A549 (cell line): Measurements from ENCODE around the gene THPO. TPM values are rescaled to one million over a fixed set of nuclear protein-coding genes. Genes with fewer than 3 reads are reported as not detected.

Experiments
- ATAC-seq, 2 experiments: fragments of 200-7000 bp in 1 of 2; fragments of >200 bp in 1 of 2; cut with Nextera tagmentation in 1 of 2; cut with Tn5 transposase in 1 of 2; 3 replicates each; pipeline versions ENCODE4 v1.8.0 to v1.9.1; 2018 to 2020; ENCODE audit warnings: mild to moderate bottlenecking in 1 of 2, moderate library complexity in 1 of 2
- CTCF ChIA-PET: fragments of 300-600 bp; sonication (Branson Sonifier 250); formaldehyde crosslinking; extraction: SDS; loops from one replicate; lab custom pipeline; 2021; ENCODE audit warnings: antibody characterized with exemption, inconsistent platforms; lab: Yijun Ruan, JAX
- POLR2A ChIA-PET: fragments of 350-600 bp; formaldehyde crosslinking; extraction: SDS; loops from one replicate; lab custom pipeline; 2021; ENCODE audit warnings: antibody characterized with exemption, inconsistent platforms; lab: Yijun Ruan, JAX
- DNase-seq, 2 experiments: peaks; one replicate each; pipeline versions ENCODE4 v3.0.0 to v3.0.0-alpha.2; 2011 to 2016; ENCODE audit warnings: low read depth in 1 of 2, low spot score in 1 of 2
- FAIRE-seq: peaks from 2 replicates; lab custom pipeline; 2011; peaks lifted over from hg19 to GRCh38; lab: Jason Lieb, UNC
- H3K27ac ChIP-seq, 2 experiments: fragments of >200 bp; sonication (Bioruptor Twin); formaldehyde crosslinking; 3 replicates each; pipeline ENCODE4 v1.5.1; 2016 to 2017
- H3K4me1 ChIP-seq: fragments of >200 bp; sonication (Bioruptor Twin); formaldehyde crosslinking; 3 replicates; pipeline ENCODE4 v1.6.1; 2016
- H3K4me2 ChIP-seq: fragments of >200 bp; sonication (Bioruptor Twin); formaldehyde crosslinking; 3 replicates; pipeline ENCODE4 v1.6.1; 2016
- H3K4me3 ChIP-seq: fragments of >200 bp; sonication (Bioruptor Twin); formaldehyde crosslinking; 3 replicates; pipeline ENCODE4 v1.5.1; 2016
- H3K9me3 ChIP-seq: fragments of >200 bp; sonication (Bioruptor Twin); formaldehyde crosslinking; 3 replicates; pipeline ENCODE4 v1.6.1; 2016
- CBX2 ChIP-seq: fragments of 200-600 bp; sonication (generic); IDR thresholded peaks from 2 replicates; pipeline ENCODE4 v1.6.1; 2016; ENCODE audit warnings: low read depth, mild to moderate bottlenecking, borderline replicate concordance
- CBX8 ChIP-seq: fragments of 200-600 bp; sonication (generic); IDR thresholded peaks from 2 replicates; pipeline ENCODE4 v1.6.1; 2016
- CEBPB ChIP-seq, 2 experiments: fragments of >200 bp in 1 of 2; sonication (Bioruptor Twin) in 1 of 2; formaldehyde crosslinking in 1 of 2; IDR thresholded peaks; 2 replicates each; pipeline ENCODE4 v1.6.1; 2012 to 2016
- EHMT2 ChIP-seq: fragments of 200-600 bp; sonication (generic); IDR thresholded peaks from 2 replicates; pipeline ENCODE4 v1.6.1; 2016; ENCODE audit warnings: antibody characterized with exemption, low read depth, mild to moderate bottlenecking, moderate library complexity
- GATA3 ChIP-seq: IDR thresholded peaks from 2 replicates; pipeline ENCODE4 v1.6.1; 2012; ENCODE audit warnings: borderline replicate concordance
- HDAC2 ChIP-seq: fragments of 200-600 bp; sonication (generic); IDR thresholded peaks from 2 replicates; pipeline ENCODE4 v1.6.1; 2016
- HES2 ChIP-seq: fragments of >200 bp; sonication (Bioruptor Twin); formaldehyde crosslinking; IDR thresholded peaks from 2 replicates; pipeline ENCODE4 v1.6.1; 2016
- HOXB5 ChIP-seq: fragments of 250-450 bp; sonication (Bioruptor Pico); IDR thresholded peaks from 2 replicates; pipeline ENCODE4 v1.5.0; 2020; ENCODE audit warnings: mild to moderate bottlenecking, moderate library complexity
- JUNB ChIP-seq: fragments of >200 bp; sonication (Bioruptor Twin); formaldehyde crosslinking; IDR thresholded peaks from 2 replicates; pipeline ENCODE4 v1.6.1; 2016
- MYC ChIP-seq: IDR thresholded peaks from 2 replicates; pipeline ENCODE4 v1.6.1; 2012; ENCODE audit warnings: mild to moderate bottlenecking, inconsistent platforms, low read length, improper control_type of control experiment, borderline replicate concordance
- PBX3 ChIP-seq: IDR thresholded peaks from 2 replicates; pipeline ENCODE4 v1.6.1; 2012
- POLR2AphosphoS2 ChIP-seq: conservative IDR thresholded peaks from 2 replicates; pipeline ENCODE4 v1.6.1; 2012; ENCODE audit warnings: low read length, improper control_type of control experiment, inconsistent platforms
- RAD21 ChIP-seq, 2 experiments: fragments of >200 bp in 1 of 2; sonication (Bioruptor Twin) in 1 of 2; formaldehyde crosslinking in 1 of 2; IDR thresholded peaks in 1 of 2; conservative IDR thresholded peaks in 1 of 2; 2 replicates in 1 of 2; 3 replicates in 1 of 2; pipeline ENCODE4 v1.6.1; 2012 to 2018; ENCODE audit warnings: inconsistent platforms in 1 of 2
- RARB ChIP-seq: fragments of 250-450 bp; sonication (Bioruptor Pico); IDR thresholded peaks from 2 replicates; pipeline ENCODE4 v1.8.0; 2021; ENCODE audit warnings: mild to moderate bottlenecking, moderate library complexity
- SMC3 ChIP-seq: fragments of >200 bp; sonication (Bioruptor Twin); formaldehyde crosslinking; IDR thresholded peaks from 3 replicates; pipeline ENCODE4 v1.6.1; 2018; ENCODE audit warnings: inconsistent platforms
- SREBF2 ChIP-seq: fragments of 450-650 bp; IDR thresholded peaks from 2 replicates; pipeline ENCODE4 v1.6.1; 2014; ENCODE audit warnings: mild to moderate bottlenecking, moderate library complexity
- TP53 ChIP-seq: fragments of 250-450 bp; sonication (Bioruptor Pico); IDR thresholded peaks from 2 replicates; pipeline ENCODE4 v1.5.0; 2021; ENCODE audit warnings: mild to moderate bottlenecking, moderate library complexity
- USF2 ChIP-seq: fragments of 450-650 bp; IDR thresholded peaks from 2 replicates; pipeline ENCODE4 v1.6.1; 2014; ENCODE audit warnings: antibody characterized with exemption
- ZFP36 ChIP-seq: fragments of 450-650 bp; IDR thresholded peaks from 2 replicates; pipeline ENCODE4 v1.6.1; 2014; ENCODE audit warnings: borderline replicate concordance; ENCODE audit not compliant: partially characterized antibody
- ZNF302 ChIP-seq: fragments of 250-450 bp; sonication (Bioruptor Pico); IDR thresholded peaks from 2 replicates; pipeline ENCODE4 v1.9.0; 2021; ENCODE audit warnings: inconsistent platforms, mild to moderate bottlenecking, moderate library complexity
- WGBS: methylation state at CpG from one replicate; pipeline ENCODE4 v1.1.6; 2017; ENCODE audit errors: missing lambda C conversion rate; 5-methylcytosine and 5-hydroxymethylcytosine counted together
- polyA plus RNA-seq, 4 experiments: library from polyadenylated mRNA; depleted of rRNA in 3 of 4; stranded (reverse); fragments of >200 nt; fragmentation: RNase III in 1 of 4; extraction: RNeasy Plus Mini Kit Qiagen cat#74134 plus additional on column Dnase treatment in 1 of 4; gene quantifications; 2 replicates in 3 of 4; 3 replicates in 1 of 4; pipeline ENCODE4 v1.2.3, GENCODE V29; 2011 to 2017
- TF ChIP-seq, protein P1 (sequence below): fragments of >200 bp; sonication (Bioruptor Twin); formaldehyde crosslinking; IDR thresholded peaks from 3 replicates; pipeline ENCODE4 v1.5.1; 2016
- TF ChIP-seq, protein P2 (sequence below): fragments of 250-450 bp; sonication (Bioruptor Pico); IDR thresholded peaks from 2 replicates; pipeline ENCODE4 v1.5.0; 2020; ENCODE audit warnings: low read depth, mild to moderate bottlenecking, moderate library complexity

THPO gene
- polyA plus RNA-seq, 2 of the 4 experiments (the other 2 are of a cell fraction) = 0.06 TPM; not detected in 1

DNA sequence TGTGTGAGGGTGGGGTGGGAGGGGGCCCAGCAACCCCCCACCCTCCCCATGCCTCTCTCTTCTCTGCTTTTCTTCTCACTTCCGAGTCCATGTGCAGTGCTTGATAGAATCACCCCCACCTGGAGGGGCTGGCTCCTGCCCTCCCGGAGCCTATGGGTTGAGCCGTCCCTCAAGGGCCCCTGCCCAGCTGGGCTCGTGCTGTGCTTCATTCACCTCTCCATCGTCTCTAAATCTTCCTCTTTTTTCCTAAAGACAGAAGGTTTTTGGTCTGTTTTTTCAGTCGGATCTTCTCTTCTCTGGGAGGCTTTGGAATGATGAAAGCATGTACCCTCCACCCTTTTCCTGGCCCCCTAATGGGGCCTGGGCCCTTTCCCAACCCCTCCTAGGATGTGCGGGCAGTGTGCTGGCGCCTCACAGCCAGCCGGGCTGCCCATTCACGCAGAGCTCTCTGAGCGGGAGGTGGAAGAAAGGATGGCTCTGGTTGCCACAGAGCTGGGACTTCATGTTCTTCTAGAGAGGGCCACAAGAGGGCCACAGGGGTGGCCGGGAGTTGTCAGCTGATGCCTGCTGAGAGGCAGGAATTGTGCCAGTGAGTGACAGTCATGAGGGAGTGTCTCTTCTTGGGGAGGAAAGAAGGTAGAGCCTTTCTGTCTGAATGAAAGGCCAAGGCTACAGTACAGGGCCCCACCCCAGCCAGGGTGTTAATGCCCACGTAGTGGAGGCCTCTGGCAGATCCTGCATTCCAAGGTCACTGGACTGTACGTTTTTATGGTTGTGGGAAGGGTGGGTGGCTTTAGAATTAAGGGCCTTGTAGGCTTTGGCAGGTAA, 32.5 kb downstream of the THPO start:
- TF ChIP-seq RARB (CRISPR knock-in tag) = no peak
- no peak for TF ChIP-seq CBX8
- peak; percentile 30; the same call in 1 of the 2 replicates for TF ChIP-seq USF2
- TF ChIP-seq RAD21 (conservative IDR thresholded peaks at IDR 0.05 in 1 of 2, IDR thresholded peaks at IDR 0.05 in 1 of 2) = peak in 1 of 2 experiments; percentile 16; a peak in 1 of 5 replicates
- TF ChIP-seq EHMT2 = no peak
- TF ChIP-seq, protein P1, sequence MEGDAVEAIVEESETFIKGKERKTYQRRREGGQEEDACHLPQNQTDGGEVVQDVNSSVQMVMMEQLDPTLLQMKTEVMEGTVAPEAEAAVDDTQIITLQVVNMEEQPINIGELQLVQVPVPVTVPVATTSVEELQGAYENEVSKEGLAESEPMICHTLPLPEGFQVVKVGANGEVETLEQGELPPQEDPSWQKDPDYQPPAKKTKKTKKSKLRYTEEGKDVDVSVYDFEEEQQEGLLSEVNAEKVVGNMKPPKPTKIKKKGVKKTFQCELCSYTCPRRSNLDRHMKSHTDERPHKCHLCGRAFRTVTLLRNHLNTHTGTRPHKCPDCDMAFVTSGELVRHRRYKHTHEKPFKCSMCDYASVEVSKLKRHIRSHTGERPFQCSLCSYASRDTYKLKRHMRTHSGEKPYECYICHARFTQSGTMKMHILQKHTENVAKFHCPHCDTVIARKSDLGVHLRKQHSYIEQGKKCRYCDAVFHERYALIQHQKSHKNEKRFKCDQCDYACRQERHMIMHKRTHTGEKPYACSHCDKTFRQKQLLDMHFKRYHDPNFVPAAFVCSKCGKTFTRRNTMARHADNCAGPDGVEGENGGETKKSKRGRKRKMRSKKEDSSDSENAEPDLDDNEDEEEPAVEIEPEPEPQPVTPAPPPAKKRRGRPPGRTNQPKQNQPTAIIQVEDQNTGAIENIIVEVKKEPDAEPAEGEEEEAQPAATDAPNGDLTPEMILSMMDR = peak; percentile 30; the same call in 2 of the 3 replicates
- peak; percentile 30; the same call in 1 of the 3 replicates for TF ChIP-seq SMC3
- no peak for TF ChIP-seq JUNB
- TF ChIP-seq HES2 = no peak
- TF ChIP-seq CBX2 = no peak
- H3K27ac ChIP-seq = no peak overlapping the region
- H3K4me2 ChIP-seq = no peak overlapping the region
- ATAC-seq (peak; percentile 80 to 91), FAIRE-seq (no peak), DNase-seq (peak; percentile 68 to 72)
- no peaks in the 10 kb centered on the region for H3K9me3 ChIP-seq
- H3K4me1 ChIP-seq = peaks cover 8% of the 10 kb centered on the region; the same call in 2 of the 3 replicates
- 58% methylated on average over 11 of the region's 14 CpGs for WGBS
- ChIA-PET CTCF (interaction anchor here (0.6 to 2.8 kb wide), 5 partner anchors 8 to 435 kb away, joined by 3 to 23 read pairs (median 4); no protein-coding TSS in a partner anchor), POLR2A (interaction anchor here (1.0 kb wide), 1 partner anchor 16 kb away, joined by 3 read pairs; the partner anchor contains the start of genes CLCN2 and POLR2H)
- no peak overlapping the region for H3K4me3 ChIP-seq

DNA sequence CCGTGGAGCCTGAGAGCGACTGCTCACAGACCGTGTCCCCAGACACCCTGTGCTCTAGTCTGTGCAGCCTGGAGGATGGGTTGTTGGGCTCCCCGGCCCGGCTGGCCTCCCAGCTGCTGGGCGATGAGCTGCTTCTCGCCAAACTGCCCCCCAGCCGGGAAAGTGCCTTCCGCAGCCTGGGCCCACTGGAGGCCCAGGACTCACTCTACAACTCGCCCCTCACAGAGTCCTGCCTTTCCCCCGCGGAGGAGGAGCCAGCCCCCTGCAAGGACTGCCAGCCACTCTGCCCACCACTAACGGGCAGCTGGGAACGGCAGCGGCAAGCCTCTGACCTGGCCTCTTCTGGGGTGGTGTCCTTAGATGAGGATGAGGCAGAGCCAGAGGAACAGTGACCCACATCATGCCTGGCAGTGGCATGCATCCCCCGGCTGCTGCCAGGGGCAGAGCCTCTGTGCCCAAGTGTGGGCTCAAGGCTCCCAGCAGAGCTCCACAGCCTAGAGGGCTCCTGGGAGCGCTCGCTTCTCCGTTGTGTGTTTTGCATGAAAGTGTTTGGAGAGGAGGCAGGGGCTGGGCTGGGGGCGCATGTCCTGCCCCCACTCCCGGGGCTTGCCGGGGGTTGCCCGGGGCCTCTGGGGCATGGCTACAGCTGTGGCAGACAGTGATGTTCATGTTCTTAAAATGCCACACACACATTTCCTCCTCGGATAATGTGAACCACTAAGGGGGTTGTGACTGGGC, 33.3 kb downstream of the THPO start:
- DNase-seq = no peak
- no peaks in the 10 kb centered on the region for H3K9me3 ChIP-seq
- no peak for FAIRE-seq
- no peak overlapping the region for H3K4me3 ChIP-seq
- ChIA-PET CTCF (interaction anchor here (0.6 to 2.8 kb wide), 5 partner anchors 9 to 436 kb away, joined by 3 to 23 read pairs (median 4); no protein-coding TSS in a partner anchor), POLR2A (interaction anchor here (1.0 kb wide), 1 partner anchor 17 kb away, joined by 3 read pairs; the partner anchor contains the start of genes CLCN2 and POLR2H)
- no peak overlapping the region for H3K27ac ChIP-seq
- no peak for TF ChIP-seq ZNF302 (CRISPR knock-in tag)
- TF ChIP-seq TP53 (CRISPR knock-in tag) = no peak
- TF ChIP-seq HDAC2 = no peak
- TF ChIP-seq CEBPB (IDR thresholded peaks at IDR 0.05) = no peak
- 90% methylated on average over 7 of the region's 24 CpGs for WGBS
- no peak overlapping the region for H3K4me2 ChIP-seq
- peaks cover 8% of the 10 kb centered on the region; the same call in 2 of the 3 replicates for H3K4me1 ChIP-seq
- ATAC-seq = peak; percentile 9 to 10; a peak in 1 of 6 replicates

- Histone ChIP-seq H3K27ac (no peak overlapping the region), H3K4me1 (peaks cover 8% of the 10 kb centered on the region; the same call in 2 of the 3 replicates), H3K9me3 (no peaks in the 10 kb centered on the region), H3K4me3 (no peak overlapping the region), H3K4me2 (no peak overlapping the region)
- no peak for DNase-seq
- TF ChIP-seq, protein P2, sequence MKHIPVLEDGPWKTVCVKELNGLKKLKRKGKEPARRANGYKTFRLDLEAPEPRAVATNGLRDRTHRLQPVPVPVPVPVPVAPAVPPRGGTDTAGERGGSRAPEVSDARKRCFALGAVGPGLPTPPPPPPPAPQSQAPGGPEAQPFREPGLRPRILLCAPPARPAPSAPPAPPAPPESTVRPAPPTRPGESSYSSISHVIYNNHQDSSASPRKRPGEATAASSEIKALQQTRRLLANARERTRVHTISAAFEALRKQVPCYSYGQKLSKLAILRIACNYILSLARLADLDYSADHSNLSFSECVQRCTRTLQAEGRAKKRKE (CRISPR knock-in tag) = no peak
- TF ChIP-seq PBX3 (no peak), USF2 (no peak), ZFP36 (no peak), MYC (no peak), JUNB (no peak), HDAC2 (no peak), POLR2AphosphoS2 (no peak), SREBF2 (no peak), HOXB5 (CRISPR knock-in tag) (no peak), GATA3 (no peak)
- ChIA-PET CTCF (interaction anchor here (2.2 to 2.8 kb wide), 2 partner anchors 10 to 11 kb away, joined by 9 to 23 read pairs; no protein-coding TSS in a partner anchor), POLR2A (interaction anchor here (1.3 kb wide), 1 partner anchor 19 kb away, joined by 4 read pairs; the partner anchor contains the start of gene POLR2H)
- 81% methylated on average over 5 of the region's 5 CpGs for WGBS
- no peak for FAIRE-seq
- no peak for ATAC-seq
These were observed 34.7 kb downstream of the THPO start for GRCh38 chr3:184343200-184343876.
